ENCODE measurements around the gene BRI3.

Gene BRI3

GRCh38 chr7:98294798-98295382 lies 13.4 kb downstream of the BRI3 start:
- TF ChIP-seq CTCF (IDR thresholded peaks at IDR 0.05): peak; percentile 13 to 17
- Histone ChIP-seq H3K27me3 (no peaks in the 10 kb centered on the region), H3K27ac (no peak overlapping the region), H3K4me1 (peaks cover 0 to 7% (median 0%) of the 10 kb centered on the region in 4 donors), H3K9me3 (peaks cover 0 to under 1% (median 0%) of the 10 kb centered on the region in 3 donors), H3K36me3 (peaks cover 39 to 62% (median 59%) of the 10 kb centered on the region in 3 donors), H3K4me3 (no peak overlapping the region)
- intact Hi-C loops (cut with DNase I; ENCODE audit: low total_unique reads): no loop called here
- DNase-seq: no peak

- H3K9me3 ChIP-seq: peaks cover 0 to 7% (median 0%) of the 10 kb centered on the region in 3 donors
- H3K4me3 ChIP-seq: no peak overlapping the region
- no peak for DNase-seq
- peaks cover 0 to 7% (median 0%) of the 10 kb centered on the region in 4 donors for H3K4me1 ChIP-seq
- peaks cover 39 to 62% (median 60%) of the 10 kb centered on the region in 3 donors for H3K36me3 ChIP-seq
- no peaks in the 10 kb centered on the region for H3K27me3 ChIP-seq
- no peak overlapping the region for H3K27ac ChIP-seq
- no peak for TF ChIP-seq CTCF (IDR thresholded peaks at IDR 0.05)
- intact Hi-C loops (cut with DNase I; ENCODE audit: low total_unique reads): no loop called here
These were observed 14.1 kb downstream of the BRI3 start for GRCh38 chr7:98295467-98296192.

GRCh38 chr7:98296833-98297232 lies 15.3 kb downstream of the BRI3 start:
- no peak overlapping the region for H3K27ac ChIP-seq
- no peak for TF ChIP-seq CTCF (IDR thresholded peaks at IDR 0.05)
- H3K36me3 ChIP-seq: peaks cover 35 to 55% (median 48%) of the 10 kb centered on the region in 3 donors

GRCh38 chr7:98297626-98298286 lies 16.3 kb downstream of the BRI3 start:
- H3K36me3 ChIP-seq: peaks cover 25 to 50% (median 39%) of the 10 kb centered on the region in 3 donors
- intact Hi-C loops (cut with DNase I; ENCODE audit: low total_unique reads): no loop called here
- DNase-seq: no peak
- TF ChIP-seq CTCF (IDR thresholded peaks at IDR 0.05): no peak
- H3K27me3 ChIP-seq: no peaks in the 10 kb centered on the region
- peaks cover 0 to 7% (median 0%) of the 10 kb centered on the region in 4 donors for H3K4me1 ChIP-seq
- no peak overlapping the region for H3K27ac ChIP-seq
- no peak overlapping the region for H3K4me3 ChIP-seq
- peaks cover 0 to 7% (median 0%) of the 10 kb centered on the region in 3 donors for H3K9me3 ChIP-seq

More at GRCh38 chr7:98296833-98297232, 15.3 kb downstream of the BRI3 start:
- Histone ChIP-seq H3K4me3 (no peak overlapping the region), H3K9me3 (peaks cover 0 to 7% (median 0%) of the 10 kb centered on the region in 3 donors), H3K27me3 (no peaks in the 10 kb centered on the region), H3K4me1 (peaks cover 0 to 7% (median 0%) of the 10 kb centered on the region in 4 donors)
- intact Hi-C loops (cut with DNase I; ENCODE audit: low total_unique reads): no loop called here
- no peak for DNase-seq

GRCh38 chr7:98300595-98301372 lies 19.3 kb downstream of the BRI3 start:
- H3K36me3 ChIP-seq: peaks cover 0 to 39% (median 13%) of the 10 kb centered on the region in 3 donors
- no peak overlapping the region for H3K27ac ChIP-seq
- DNase-seq: no peak
- H3K4me3 ChIP-seq: no peak overlapping the region
- no peaks in the 10 kb centered on the region for H3K27me3 ChIP-seq
- intact Hi-C loops (cut with DNase I; ENCODE audit: low total_unique reads): no loop called here
- no peaks in the 10 kb centered on the region for H3K4me1 ChIP-seq
- no peak for TF ChIP-seq CTCF (IDR thresholded peaks at IDR 0.05)
- H3K9me3 ChIP-seq: peaks cover 0 to 7% (median 0%) of the 10 kb centered on the region in 3 donors

All from tibial artery (tissue), 4 donors.